HG03469 (cell line): ENCODE data around the gene TGFA.

Experiments
- ATAC-seq: cut with Tn5 transposase; IDR thresholded peaks from one replicate; pipeline ENCODE4 v1.9.1; 2021; ENCODE audit warnings: mild to moderate bottlenecking, moderate library complexity, moderate number of reproducible peaks; ENCODE audit not compliant: unreplicated experiment

Gene TGFA

DNA sequence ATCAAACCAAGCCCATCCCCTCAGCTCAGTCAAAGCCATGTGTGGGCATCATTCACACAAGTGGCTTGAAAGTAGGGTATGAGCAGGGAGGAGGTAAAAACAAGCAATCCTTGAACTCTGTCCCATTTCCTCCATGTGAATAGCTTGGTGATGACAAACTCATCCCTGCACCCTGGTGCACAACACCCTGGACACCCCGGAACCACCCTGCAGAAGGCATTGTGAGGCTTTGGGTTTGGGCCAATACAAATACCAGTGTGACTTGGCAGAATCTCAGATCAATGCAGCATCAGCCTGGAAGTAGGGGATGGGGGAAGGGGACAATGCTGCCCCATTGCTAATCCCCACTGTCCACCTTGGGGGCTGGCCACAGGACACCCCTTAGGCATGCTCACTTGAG, 28.6 kb downstream of the TGFA start:
- no peak for ATAC-seq

DNA sequence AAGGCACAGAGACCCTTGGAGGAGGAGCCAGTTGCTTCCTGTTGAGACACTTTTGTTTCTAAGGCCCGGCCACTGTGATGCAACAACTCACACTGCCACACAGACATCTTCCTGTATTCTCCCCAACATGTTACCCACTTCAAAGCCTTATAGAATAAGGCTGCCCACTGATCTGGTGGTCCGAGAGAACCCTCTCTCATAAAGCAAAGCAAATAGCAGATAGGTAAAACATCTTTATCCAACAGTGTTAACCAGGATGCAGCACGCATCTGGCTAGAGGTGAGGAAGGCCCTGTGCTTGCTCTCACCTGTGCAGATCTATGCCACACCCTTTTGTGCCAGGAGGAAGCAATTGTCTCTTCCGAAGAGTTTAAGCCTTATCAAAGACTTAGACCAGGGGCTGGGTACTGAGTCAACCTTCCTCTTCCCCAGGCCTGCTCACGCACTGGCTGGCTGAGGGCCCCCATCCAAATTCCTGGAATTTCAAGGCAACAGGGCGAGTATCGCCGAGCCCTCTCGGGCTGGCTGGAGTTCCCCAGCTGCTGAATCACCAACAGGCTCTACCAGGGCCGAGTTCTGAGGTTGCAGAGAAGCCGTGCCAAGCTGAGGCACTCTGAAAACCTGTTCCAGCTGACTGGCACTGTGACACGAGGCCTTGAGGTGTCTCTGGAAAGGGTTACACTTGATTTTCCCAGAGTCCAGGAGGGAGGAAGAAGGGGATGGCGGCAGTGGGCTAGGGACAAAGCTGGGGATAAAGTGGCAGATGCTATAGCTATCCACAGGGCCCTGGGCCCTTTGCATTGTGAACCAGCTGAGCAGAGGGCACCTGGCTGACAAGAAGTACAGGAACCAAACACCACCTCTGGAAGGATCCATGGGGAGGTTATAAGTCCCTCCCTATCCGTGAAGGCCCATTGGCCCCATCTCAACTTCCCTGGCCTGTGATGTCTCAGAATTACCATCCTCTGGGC, 29.3 kb downstream of the TGFA start:
- ATAC-seq: no peak

GRCh38 chr2:70523672-70523995, 30.0 kb downstream of the TGFA start:
- no peak for ATAC-seq

DNA sequence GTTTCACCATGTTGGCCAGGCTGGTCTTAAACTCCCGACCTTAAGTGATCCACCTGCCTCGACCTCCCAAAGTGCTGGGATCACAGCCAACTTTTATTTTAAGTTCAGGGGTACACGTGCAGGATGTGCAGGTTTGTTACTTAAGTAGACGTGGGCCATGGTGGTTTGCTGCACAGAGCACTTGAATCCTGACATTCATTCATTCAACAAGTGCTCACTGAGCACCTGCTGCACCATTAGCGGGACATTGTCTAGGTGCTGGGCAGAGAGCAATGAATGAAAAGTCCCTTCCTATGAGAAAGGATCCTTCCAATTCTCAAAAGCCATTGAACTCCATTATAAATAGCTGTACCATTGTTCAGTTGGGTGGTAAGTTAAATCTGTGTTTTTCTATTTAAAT, 31.0 kb downstream of the TGFA start:
- ATAC-seq: no peak

GRCh38 chr2:70520825-70521224, 32.8 kb downstream of the TGFA start:
- no peak for ATAC-seq

GRCh38 chr2:70519453-70519852, 34.2 kb downstream of the TGFA start:
- no peak for ATAC-seq

DNA sequence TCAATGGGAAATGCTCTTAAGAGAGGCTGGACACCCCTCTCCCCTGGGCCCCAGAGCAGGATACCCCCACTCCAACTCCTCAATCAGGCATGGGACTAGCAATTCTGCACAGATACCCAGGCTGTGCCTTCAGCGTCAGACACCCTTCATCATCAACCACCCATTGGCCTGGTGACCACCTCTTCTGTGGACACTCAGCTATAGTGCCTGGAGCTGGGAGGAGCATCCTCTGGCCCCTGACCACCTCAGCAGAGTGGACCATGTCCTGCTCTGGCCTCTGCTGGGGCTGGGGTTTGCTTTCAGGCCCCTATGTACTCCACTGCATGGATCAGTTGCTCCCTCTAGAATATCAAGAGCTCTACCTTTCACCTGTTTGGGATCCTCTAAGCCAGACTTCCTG, 35.1 kb downstream of the TGFA start:
- no peak for ATAC-seq

DNA sequence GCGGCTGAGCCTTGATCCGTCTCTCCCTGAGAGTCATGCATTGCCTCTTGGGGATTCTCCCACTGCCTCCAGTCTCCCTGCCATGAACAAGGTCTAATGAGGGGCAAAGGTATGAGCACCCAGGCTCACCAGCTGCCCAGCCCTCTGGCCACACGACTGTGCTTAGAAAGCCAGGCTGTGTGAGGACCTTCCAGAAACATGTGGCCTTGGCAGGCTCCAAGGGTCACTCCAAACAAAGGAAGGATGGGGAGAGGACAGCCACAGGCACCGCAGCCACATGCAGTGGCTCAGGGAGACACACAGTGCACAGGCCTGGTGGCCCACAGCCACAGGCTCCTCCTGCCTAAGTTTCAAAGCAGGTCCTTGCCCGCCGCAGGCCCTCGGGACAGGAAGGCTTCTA, 35.8 kb downstream of the TGFA start:
- ATAC-seq: no peak

- peak; percentile 96 for ATAC-seq
Observed at GRCh38 chr2:70516596-70516995, 37.0 kb downstream of the TGFA start.

GRCh38 chr2:70515938-70516337, 37.7 kb downstream of the TGFA start:
- ATAC-seq: no peak

DNA sequence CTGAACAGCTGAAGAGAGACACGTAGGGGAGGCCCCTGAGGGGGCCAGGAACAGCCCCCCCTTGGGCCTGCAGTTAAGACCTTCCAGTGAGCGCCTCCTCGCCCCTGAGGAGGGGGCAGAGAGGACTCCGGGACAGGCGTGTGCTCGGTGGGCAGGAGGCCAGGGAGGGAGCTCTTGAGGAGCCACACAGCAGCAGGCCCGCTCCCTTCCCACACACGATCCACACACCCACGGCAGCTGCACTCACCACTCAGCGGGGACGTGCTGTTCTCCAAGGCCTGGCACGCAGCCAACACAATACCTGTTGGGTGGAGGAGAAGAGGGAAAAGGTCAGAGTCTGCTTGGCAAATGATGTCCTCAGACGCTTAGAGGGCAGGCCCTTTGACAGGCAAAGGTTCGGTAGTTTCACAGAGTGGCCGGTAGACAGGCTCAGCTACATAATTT, 39.0 kb downstream of the TGFA start:
- ATAC-seq: no peak

GRCh38 chr2:70513738-70514137, 39.9 kb downstream of the TGFA start:
- no peak for ATAC-seq

- ATAC-seq: no peak
Observed at GRCh38 chr2:70511971-70512729, 41.5 kb downstream of the TGFA start.

GRCh38 chr2:70510313-70510712, 43.3 kb downstream of the TGFA start:
- ATAC-seq: no peak

GRCh38 chr2:70509565-70509964, 44.1 kb downstream of the TGFA start:
- no peak for ATAC-seq

- ATAC-seq: no peak
Observed at GRCh38 chr2:70508711-70509462, 44.7 kb downstream of the TGFA start.

- no peak for ATAC-seq
Observed at GRCh38 chr2:70505613-70506391, 47.8 kb downstream of the TGFA start.

DNA sequence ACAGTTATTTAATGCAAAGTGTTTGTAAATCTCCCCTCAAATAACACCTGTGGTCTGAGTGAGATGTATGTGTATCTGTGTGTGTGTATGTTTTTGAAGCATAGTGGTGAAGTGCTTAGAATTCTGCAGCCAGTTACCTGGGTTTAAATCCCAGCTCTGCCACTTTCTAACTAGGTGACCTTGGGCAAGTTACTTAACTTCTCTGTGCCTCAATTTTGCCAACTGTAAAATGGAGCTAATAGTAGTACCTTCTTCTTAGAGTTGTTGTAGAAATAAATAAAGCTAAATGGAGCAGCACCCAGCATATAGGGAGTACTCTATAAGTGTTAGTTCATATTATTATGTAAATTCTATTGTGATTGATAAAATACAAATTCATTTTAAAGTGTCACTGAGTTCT, 48.9 kb downstream of the TGFA start:
- ATAC-seq: no peak

DNA sequence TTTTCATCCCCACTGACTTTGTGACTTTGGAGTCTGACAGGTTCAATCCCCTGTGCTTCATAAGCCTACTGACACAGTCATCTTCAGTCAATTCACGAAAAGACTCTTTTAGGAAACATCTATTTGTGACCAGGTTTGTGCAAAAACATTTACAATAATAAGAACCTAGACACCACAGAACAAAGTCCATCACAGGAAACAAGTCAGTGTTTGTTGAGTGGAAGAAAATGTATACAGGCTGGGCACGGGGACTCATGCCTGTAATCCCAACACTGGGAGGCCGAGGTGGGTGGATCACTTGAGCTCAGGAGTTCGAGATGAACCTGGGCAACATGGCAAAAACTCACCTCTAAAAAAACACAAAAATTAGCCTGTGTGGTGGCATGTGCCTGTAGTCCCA, 49.7 kb downstream of the TGFA start:
- ATAC-seq: no peak

GRCh38 chr2:70501728-70502127, 51.9 kb downstream of the TGFA start:
- ATAC-seq: no peak

GRCh38 chr2:70501215-70501614, 52.4 kb downstream of the TGFA start:
- no peak for ATAC-seq
